RWPE2 (cell line): Measurements from ENCODE around the gene UBR7.
A peak's percentile ranks its signal among the peaks of the same experiment; 100 is the strongest.
"Not testable (repeated sequence)": the region's sequence is repeated elsewhere in the genome, so short reads cannot be mapped to it uniquely, and the experiment has no call there.

ENCODE experiments used
- ATAC-seq: fragments of 200-7000 bp; cut with Tn5 transposase; 3 replicates; pipeline ENCODE4 v1.9.1; 2021; ENCODE audit warnings: low read depth
- DNase-seq: peaks from one replicate; pipeline ENCODE4 v3.0.0-alpha.2; 2020; ENCODE audit warnings: low spot score
- H3K27ac ChIP-seq: fragments of 450-650 bp; 2 replicates; pipeline ENCODE4 v1.5.1; 2017; ENCODE audit warnings: mild to moderate bottlenecking; ENCODE audit not compliant: poor library complexity, severe bottlenecking
- H3K27me3 ChIP-seq: fragments of 250-450 bp; sonication (Bioruptor Pico); 2 replicates; pipeline ENCODE4 v1.5.1; 2021; ENCODE audit warnings: mild to moderate bottlenecking, moderate library complexity; ENCODE audit not compliant: insufficient read depth, poor library complexity, severe bottlenecking
- H3K36me3 ChIP-seq: fragments of 250-450 bp; sonication (Bioruptor Pico); 2 replicates; pipeline ENCODE4 v1.5.1; 2020; ENCODE audit warnings: low read depth, mild to moderate bottlenecking, moderate library complexity
- H3K4me1 ChIP-seq: fragments of 250-450 bp; sonication (Bioruptor Pico); 2 replicates; pipeline ENCODE4 v1.5.1; 2021; ENCODE audit warnings: mild to moderate bottlenecking, moderate library complexity; ENCODE audit not compliant: insufficient read depth, poor library complexity, severe bottlenecking
- H3K4me3 ChIP-seq: fragments of 250-450 bp; sonication (Bioruptor Pico); 2 replicates; pipeline ENCODE4 v1.5.1; 2021; ENCODE audit warnings: mild to moderate bottlenecking, moderate library complexity; ENCODE audit not compliant: severe bottlenecking
- H3K9me3 ChIP-seq: fragments of 250-450 bp; sonication (Bioruptor Pico); 2 replicates; pipeline ENCODE4 v1.5.1; 2021; ENCODE audit warnings: mild to moderate bottlenecking, moderate library complexity; ENCODE audit not compliant: severe bottlenecking
- TF ChIP-seq, protein P1 (sequence below): fragments of 450-650 bp; IDR thresholded peaks from one replicate; pipeline ENCODE4 v1.5.1; 2017; ENCODE audit warnings: mild to moderate bottlenecking, moderate library complexity; ENCODE audit not compliant: poor library complexity, severe bottlenecking

Gene UBR7

GRCh38 chr14:93163564-93163963, 43.5 kb upstream of the UBR7 start:
- ATAC-seq (peak; percentile 24; the same call in 1 of the 3 replicates), DNase-seq (no peak)
- no peaks in the 10 kb centered on the region for H3K36me3 ChIP-seq
- no peaks in the 10 kb centered on the region for H3K9me3 ChIP-seq
- H3K27me3 ChIP-seq: no peaks in the 10 kb centered on the region
- no peaks in the 10 kb centered on the region for H3K4me1 ChIP-seq
- TF ChIP-seq, protein P1, sequence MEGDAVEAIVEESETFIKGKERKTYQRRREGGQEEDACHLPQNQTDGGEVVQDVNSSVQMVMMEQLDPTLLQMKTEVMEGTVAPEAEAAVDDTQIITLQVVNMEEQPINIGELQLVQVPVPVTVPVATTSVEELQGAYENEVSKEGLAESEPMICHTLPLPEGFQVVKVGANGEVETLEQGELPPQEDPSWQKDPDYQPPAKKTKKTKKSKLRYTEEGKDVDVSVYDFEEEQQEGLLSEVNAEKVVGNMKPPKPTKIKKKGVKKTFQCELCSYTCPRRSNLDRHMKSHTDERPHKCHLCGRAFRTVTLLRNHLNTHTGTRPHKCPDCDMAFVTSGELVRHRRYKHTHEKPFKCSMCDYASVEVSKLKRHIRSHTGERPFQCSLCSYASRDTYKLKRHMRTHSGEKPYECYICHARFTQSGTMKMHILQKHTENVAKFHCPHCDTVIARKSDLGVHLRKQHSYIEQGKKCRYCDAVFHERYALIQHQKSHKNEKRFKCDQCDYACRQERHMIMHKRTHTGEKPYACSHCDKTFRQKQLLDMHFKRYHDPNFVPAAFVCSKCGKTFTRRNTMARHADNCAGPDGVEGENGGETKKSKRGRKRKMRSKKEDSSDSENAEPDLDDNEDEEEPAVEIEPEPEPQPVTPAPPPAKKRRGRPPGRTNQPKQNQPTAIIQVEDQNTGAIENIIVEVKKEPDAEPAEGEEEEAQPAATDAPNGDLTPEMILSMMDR: no peak
- no peak overlapping the region for H3K4me3 ChIP-seq
- no peak overlapping the region for H3K27ac ChIP-seq

GRCh38 chr14:93165271-93166265, 41.5 kb upstream of the UBR7 start:
- H3K27ac ChIP-seq, ATAC-seq, DNase-seq, H3K4me1 ChIP-seq, H3K9me3 ChIP-seq, H3K27me3 ChIP-seq, H3K36me3 ChIP-seq, H3K4me3 ChIP-seq: not testable (repeated sequence)

DNA sequence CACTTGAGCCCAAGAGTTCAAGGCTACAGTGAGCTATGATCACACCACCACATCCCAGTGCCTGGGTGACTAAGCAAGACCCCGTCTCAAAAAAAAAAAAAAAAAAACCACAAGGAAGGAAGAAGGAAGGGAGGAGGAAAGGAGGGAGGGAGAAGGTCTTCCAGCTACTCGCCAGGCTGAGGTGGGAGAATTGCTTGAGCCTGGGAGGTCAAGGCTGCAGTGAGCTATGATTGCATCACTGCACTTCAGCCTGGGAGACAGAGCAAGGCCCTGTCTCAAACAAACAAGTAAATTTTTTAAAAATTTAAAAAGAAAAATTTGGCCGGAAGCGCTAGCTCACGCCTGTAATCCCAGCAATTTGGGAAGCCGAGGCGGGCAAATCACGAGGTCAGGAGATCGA, 38.4 kb upstream of the UBR7 start:
- not testable (repeated sequence) for H3K36me3 ChIP-seq, DNase-seq, H3K27me3 ChIP-seq, H3K27ac ChIP-seq, ATAC-seq, H3K9me3 ChIP-seq, H3K4me1 ChIP-seq, H3K4me3 ChIP-seq

- not testable (repeated sequence) for H3K4me3 ChIP-seq, H3K27ac ChIP-seq, H3K4me1 ChIP-seq, DNase-seq, ATAC-seq, H3K9me3 ChIP-seq, H3K36me3 ChIP-seq, H3K27me3 ChIP-seq
Observed at GRCh38 chr14:93169619-93170018, 37.4 kb upstream of the UBR7 start.

DNA sequence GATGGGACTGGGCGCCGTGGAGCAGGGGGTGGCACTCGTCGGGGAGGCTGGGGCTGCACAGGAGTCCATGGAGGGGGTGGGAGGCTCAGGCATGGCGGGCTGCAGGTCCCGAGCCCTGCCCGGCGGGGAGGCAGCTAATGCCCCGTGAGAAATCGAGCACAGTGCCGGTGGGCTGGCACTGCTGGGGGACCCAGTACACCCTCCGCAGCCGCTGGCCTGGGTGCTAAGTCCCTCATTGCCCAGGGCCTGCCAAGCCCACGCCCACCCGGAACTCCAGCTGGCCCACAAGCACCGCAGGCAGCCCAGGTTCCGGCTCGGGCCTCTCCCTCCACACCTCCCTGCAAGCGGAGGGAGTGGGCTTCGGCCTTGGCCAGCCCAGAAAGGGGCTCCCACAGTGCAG, 36.9 kb upstream of the UBR7 start:
- not testable (repeated sequence) for H3K27me3 ChIP-seq, H3K4me3 ChIP-seq, H3K36me3 ChIP-seq, H3K27ac ChIP-seq, H3K4me1 ChIP-seq, DNase-seq, H3K9me3 ChIP-seq, ATAC-seq

DNA sequence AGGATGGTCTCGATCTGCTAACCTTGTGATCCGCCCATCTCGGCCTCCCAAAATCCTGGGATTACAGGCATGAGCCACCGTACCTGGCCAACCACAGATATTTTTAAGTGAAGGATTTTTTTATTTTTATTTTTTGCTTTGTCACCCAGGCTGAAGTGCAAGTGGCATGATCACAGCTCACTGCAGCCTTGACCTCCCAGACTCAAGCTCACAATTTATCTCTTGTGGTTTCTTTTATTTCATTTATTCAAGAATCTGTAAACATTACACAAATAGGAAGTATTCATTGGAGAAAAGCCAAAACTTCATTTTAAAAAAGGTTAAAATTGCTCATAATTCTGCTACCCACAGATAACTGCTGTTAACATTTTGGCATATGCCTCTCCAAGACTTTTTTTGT, 35.7 kb upstream of the UBR7 start:
- 0 out of 3 replicates have a peak, but pooled peaks have one; percentile 26 for ATAC-seq
- no peak overlapping the region for H3K27ac ChIP-seq

More for the DNA sequence above, 35.7 kb upstream of the UBR7 start:
- H3K27me3 ChIP-seq: no peaks in the 10 kb centered on the region
- TF ChIP-seq, protein P1: no peak
- H3K9me3 ChIP-seq: no peaks in the 10 kb centered on the region
- no peak overlapping the region for H3K4me3 ChIP-seq
- H3K36me3 ChIP-seq: no peaks in the 10 kb centered on the region
- DNase-seq: no peak
- peaks cover 4% of the 10 kb centered on the region for H3K4me1 ChIP-seq
